D721Med (cell line): ENCODE results near the gene POMGNT2.

ENCODE experiments used
- DNase-seq: peaks from one replicate; pipeline ENCODE4 v3.0.0; 2011; ENCODE audit warnings: low spot score; ENCODE audit not compliant: insufficient read length
- FAIRE-seq: peaks from 2 replicates; lab custom pipeline; 2011; peaks lifted over from hg19 to GRCh38; lab: Jason Lieb, UNC
- TF ChIP-seq, protein P1 (sequence below): IDR thresholded peaks from 2 replicates; pipeline ENCODE4 v1.5.1; 2012; ENCODE audit warnings: mild to moderate bottlenecking, control low read depth; ENCODE audit not compliant: insufficient read depth; ENCODE audit errors: missing control alignments

POMGNT2 gene

DNA sequence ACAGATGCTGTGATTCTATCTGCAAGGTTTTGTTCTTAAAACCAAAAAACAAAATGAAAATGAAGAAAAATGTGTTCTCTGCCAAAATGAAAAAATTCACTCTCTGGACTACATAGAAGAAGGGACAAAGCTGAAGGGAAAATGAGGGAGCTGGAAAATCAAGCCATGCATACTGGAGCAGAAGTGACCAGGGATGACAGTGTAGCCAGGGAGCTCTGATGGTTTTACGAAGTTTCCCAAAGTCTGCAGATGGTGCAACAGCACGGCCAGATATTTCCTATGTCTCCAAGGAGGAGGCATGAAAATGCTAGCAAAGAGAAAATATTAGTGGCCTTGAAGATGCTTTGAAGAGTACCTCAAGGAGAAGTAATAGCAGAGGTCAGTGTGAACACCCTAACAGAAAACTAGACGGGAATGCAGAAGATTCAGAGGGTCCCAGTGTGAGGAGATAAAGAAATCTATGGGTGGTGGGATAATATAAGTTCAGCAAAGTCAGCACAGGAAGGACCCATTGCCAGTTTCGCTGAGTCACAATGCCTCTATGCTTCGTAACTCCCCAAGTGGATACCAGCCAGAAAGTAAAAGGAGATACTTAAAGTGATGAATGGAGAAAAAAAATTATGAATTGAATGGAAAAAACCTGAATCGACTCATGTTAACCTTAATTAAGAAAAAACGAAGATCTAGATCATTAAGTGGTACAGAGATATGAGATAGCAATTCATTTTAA lies 39.0 kb upstream of the POMGNT2 start:
- no peak for FAIRE-seq
- TF ChIP-seq, protein P1, sequence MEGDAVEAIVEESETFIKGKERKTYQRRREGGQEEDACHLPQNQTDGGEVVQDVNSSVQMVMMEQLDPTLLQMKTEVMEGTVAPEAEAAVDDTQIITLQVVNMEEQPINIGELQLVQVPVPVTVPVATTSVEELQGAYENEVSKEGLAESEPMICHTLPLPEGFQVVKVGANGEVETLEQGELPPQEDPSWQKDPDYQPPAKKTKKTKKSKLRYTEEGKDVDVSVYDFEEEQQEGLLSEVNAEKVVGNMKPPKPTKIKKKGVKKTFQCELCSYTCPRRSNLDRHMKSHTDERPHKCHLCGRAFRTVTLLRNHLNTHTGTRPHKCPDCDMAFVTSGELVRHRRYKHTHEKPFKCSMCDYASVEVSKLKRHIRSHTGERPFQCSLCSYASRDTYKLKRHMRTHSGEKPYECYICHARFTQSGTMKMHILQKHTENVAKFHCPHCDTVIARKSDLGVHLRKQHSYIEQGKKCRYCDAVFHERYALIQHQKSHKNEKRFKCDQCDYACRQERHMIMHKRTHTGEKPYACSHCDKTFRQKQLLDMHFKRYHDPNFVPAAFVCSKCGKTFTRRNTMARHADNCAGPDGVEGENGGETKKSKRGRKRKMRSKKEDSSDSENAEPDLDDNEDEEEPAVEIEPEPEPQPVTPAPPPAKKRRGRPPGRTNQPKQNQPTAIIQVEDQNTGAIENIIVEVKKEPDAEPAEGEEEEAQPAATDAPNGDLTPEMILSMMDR, result no peak
- DNase-seq, result no peak

DNA sequence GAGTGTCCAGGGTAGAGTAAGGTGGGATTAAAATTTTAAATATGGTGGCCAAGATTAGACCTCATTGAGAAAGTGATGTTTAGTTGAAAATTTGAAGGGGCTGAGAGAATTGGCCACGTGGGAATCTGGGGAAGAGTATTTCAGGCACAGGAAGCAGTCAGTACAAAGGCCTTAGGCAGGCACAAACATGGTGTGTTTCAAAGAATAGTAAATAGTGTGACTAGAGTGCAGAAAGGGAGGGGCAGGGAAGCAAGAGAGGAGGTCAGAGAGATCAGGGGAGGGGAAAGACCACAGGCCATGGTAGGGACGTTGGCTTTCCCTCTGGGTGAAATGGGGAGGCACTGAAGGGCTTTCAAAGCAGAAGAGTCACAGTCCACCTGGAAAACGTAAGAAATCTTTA lies 36.6 kb upstream of the POMGNT2 start:
- no peak for FAIRE-seq
- DNase-seq, result no peak
- TF ChIP-seq, protein P1, result no peak

DNA sequence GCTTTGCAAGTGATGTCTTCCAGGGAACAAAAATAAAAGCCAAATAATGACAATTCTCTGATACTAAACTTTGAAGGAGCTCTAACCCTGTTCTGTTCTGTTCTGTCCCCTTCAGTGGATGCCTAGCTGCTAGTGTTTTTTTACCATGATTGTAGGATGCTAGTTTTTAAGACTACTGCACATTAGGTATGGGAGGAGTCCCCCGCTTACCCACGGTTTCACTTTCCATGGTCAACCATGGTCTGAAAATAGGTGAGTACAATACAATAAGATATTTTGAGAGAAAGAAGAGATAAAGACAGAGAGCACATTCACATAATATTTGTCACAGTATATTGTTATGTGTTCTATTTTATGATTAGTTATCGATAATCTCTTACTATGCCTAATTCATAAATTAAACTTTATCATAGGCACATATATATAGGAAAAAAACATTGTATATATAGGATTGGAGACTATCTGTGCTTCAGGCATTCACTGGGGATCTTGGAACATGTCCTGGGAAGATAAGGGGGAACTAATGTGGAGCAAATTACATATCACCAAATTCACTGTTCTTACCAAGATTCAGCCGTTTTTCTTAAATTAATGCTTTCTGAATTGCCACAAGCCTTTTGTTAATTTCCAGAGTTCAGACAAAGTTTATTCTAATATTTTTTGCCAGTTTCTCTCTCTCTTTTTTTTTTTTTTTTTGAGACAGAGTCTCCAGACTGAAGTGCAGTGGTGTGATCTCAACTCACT lies 32.8 kb upstream of the POMGNT2 start:
- TF ChIP-seq, protein P1, result no peak
- DNase-seq, result no peak
- FAIRE-seq, result no peak

DNA sequence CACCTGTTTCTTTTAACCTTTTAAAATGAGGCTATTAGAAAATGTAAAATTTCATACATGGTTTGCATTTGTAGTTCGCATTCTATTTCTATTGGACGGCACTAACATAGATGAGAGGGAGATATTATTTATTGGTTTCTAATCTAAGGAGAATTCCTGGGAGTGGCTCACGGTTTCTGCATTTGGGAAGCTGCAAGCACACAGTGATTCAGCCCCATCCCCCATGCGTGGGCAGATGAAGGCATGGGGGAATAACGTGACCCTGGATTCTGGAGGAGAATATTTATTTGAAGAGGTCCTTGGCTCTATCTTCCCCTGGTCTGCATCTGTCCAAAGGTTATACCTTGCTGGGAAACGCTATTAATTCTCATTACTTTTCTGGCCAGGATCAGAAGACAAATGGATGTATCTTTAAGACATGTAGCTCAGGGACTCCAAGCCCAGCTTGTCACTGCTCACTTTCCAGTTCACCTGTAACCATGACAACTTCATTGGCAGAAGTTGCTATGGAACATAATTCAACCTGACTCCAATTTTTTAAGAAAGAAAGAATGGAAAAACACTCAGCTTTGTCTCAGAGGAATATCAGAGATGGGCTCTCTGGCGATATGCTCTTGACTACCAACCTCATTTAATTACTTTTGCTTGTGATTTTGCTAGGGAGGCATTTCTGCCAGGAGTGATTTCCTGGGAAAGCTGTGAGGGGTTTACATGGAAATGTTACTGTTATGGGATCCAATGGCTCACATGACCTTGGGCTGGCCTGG lies 27.2 kb upstream of the POMGNT2 start:
- FAIRE-seq (no peak), DNase-seq (no peak)
- TF ChIP-seq, protein P1, result no peak

DNA sequence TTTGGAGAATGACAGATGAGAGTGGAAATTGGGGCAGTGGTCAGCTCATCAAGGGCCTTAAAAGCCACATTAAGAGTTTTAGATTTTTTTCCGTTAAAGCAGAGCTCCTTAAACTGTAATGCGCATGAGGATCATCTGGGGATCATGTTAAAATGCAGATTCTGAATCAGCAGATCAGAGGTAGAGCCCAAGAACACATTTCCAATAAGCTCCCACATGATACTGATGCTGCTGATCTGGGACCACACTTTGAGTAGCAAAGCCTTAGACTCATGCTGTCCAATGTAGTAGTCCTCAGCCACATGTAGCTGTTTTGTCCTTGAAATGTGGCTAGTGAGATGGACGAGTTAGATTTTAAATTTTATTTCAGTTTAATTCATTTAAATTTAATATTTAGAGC lies 26.3 kb upstream of the POMGNT2 start:
- no peak for FAIRE-seq
- no peak for DNase-seq
- TF ChIP-seq, protein P1, result no peak

DNA sequence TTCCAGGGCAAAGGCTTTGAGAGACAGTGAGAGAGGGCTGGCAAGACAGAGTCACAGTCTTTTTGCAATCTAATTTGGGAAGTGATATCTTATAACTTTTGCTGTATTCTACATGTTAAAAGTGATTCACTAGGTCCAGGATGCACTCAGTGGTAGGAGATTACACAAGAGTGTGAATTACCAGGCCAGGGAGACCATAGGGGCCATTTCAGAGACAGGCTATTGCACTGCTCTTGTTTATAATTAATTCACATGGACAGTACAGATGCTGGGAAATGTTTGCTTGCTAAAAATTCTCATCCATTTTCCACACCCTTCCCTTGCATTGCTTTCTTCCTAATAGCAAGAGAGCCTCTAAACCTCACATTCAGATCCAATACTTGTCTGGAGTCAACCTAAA lies 22.6 kb upstream of the POMGNT2 start:
- TF ChIP-seq, protein P1, result no peak
- FAIRE-seq, result no peak
- DNase-seq, result no peak
